HG02852 (cell line): ENCODE measurements around the gene PHC3.
"Not testable (repeated sequence)": the region's sequence is repeated elsewhere in the genome, so short reads cannot be mapped to it uniquely, and the experiment has no call there.

Experiments used
- ATAC-seq: cut with Tn5 transposase; IDR thresholded peaks from one replicate; pipeline ENCODE4 v1.9.1; 2021; ENCODE audit warnings: mild to moderate bottlenecking, moderate library complexity; ENCODE audit not compliant: unreplicated experiment

The PHC3 gene

GRCh38 chr3:170196833-170197232, 15.3 kb upstream of the PHC3 start:
- ATAC-seq: no peak

GRCh38 chr3:170195759-170196158, 14.2 kb upstream of the PHC3 start:
- ATAC-seq: not testable (repeated sequence)

GRCh38 chr3:170189398-170190256, 8.1 kb upstream of the PHC3 start:
- peak; percentile 34 for ATAC-seq

GRCh38 chr3:170180079-170180907, 1.2 kb downstream of the PHC3 start:
- ATAC-seq: peak; percentile 18

GRCh38 chr3:170179432-170179831, 2.1 kb downstream of the PHC3 start:
- no peak for ATAC-seq

- no peak for ATAC-seq
Observed at GRCh38 chr3:170178651-170179050, 2.9 kb downstream of the PHC3 start.

- peak; percentile 90 for ATAC-seq
Observed at GRCh38 chr3:170171563-170171962, 10.0 kb downstream of the PHC3 start.

GRCh38 chr3:170164717-170165116, 16.8 kb downstream of the PHC3 start:
- ATAC-seq: no peak

- ATAC-seq: no peak
Observed at GRCh38 chr3:170163956-170164645, 17.4 kb downstream of the PHC3 start.

GRCh38 chr3:170162630-170163029, 18.9 kb downstream of the PHC3 start:
- no peak for ATAC-seq

GRCh38 chr3:170162052-170162451, 19.5 kb downstream of the PHC3 start:
- no peak for ATAC-seq

GRCh38 chr3:170159933-170160332, 21.6 kb downstream of the PHC3 start:
- ATAC-seq: no peak

- no peak for ATAC-seq
Observed at GRCh38 chr3:170159459-170159858, 22.1 kb downstream of the PHC3 start.

GRCh38 chr3:170155604-170156003, 25.9 kb downstream of the PHC3 start:
- ATAC-seq: no peak

GRCh38 chr3:170154569-170155143, 26.9 kb downstream of the PHC3 start:
- ATAC-seq: peak; percentile 89

- peak; percentile 16 for ATAC-seq
Observed at GRCh38 chr3:170154084-170154483, 27.4 kb downstream of the PHC3 start.

GRCh38 chr3:170151536-170151935, 30.0 kb downstream of the PHC3 start:
- ATAC-seq: no peak

- no peak for ATAC-seq
Observed at GRCh38 chr3:170149016-170149415, 32.5 kb downstream of the PHC3 start.

GRCh38 chr3:170145278-170145677, 36.3 kb downstream of the PHC3 start:
- no peak for ATAC-seq

GRCh38 chr3:170144437-170144843, 37.1 kb downstream of the PHC3 start:
- peak; percentile 92 for ATAC-seq

GRCh38 chr3:170142373-170142772, 39.2 kb downstream of the PHC3 start:
- ATAC-seq: no peak
